ENCODE results near the gene IQGAP2.

Gene IQGAP2

DNA sequence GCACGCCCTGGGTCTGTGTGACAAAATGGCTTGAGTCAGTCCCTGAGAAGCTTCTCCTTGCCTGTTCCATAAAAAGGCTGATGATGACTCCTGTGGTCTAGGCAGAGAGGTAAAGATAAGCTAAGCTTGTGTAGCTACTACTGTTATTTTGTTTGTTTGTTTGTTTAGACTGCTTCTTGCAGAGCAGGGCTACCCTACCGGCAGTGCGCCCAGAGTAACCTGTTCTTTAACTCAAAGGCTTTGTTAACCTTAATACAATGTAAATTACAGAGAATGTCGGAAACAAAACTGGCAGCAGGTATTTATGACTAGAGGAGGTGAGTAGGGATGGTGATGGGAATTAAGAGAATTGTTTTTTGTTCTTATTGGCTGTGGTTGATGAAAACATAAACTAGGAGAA, 132.5 kb downstream of the IQGAP2 start (continued):
- TF ChIP-seq, protein P1, sequence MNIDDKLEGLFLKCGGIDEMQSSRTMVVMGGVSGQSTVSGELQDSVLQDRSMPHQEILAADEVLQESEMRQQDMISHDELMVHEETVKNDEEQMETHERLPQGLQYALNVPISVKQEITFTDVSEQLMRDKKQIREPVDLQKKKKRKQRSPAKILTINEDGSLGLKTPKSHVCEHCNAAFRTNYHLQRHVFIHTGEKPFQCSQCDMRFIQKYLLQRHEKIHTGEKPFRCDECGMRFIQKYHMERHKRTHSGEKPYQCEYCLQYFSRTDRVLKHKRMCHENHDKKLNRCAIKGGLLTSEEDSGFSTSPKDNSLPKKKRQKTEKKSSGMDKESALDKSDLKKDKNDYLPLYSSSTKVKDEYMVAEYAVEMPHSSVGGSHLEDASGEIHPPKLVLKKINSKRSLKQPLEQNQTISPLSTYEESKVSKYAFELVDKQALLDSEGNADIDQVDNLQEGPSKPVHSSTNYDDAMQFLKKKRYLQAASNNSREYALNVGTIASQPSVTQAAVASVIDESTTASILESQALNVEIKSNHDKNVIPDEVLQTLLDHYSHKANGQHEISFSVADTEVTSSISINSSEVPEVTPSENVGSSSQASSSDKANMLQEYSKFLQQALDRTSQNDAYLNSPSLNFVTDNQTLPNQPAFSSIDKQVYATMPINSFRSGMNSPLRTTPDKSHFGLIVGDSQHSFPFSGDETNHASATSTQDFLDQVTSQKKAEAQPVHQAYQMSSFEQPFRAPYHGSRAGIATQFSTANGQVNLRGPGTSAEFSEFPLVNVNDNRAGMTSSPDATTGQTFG (tag by site-specific recombination; IDR thresholded peaks at IDR 0.05; ENCODE audit: borderline replicate concordance), result no peak
- TF ChIP-seq ZBTB20 (tag by site-specific recombination; IDR thresholded peaks at IDR 0.05) (no peak), HOXA7 (CRISPR knock-in tag; IDR thresholded peaks at IDR 0.05; ENCODE audit: borderline replicate concordance) (no peak)

DNA sequence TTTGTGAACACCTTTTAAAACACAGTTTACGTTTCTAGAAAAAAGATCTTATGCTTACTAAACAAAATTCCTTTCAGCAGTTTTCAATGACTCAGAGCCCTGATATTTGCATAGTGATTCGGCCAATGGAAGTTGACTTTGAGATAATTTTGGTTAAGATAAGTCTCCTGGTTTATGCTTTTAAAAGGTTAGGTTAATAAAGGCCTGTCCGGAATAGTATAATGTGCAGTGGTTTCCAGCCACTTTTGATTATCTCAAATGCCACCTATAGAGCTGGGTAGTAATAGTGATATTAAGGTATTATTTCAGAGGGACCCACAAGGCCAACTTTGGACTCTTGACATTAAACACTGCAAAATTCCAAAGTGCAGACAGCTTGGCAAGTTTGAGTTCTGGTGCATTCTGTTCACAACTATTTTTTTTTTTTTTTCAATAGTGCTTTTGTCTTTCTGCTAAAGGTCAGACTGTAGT, 134.0 kb downstream of the IQGAP2 start:
- POLR2A ChIA-PET, result no interaction called here
- Histone ChIP-seq H3K27ac (ENCODE audit: extremely low read depth, low read depth, low read length) (no peak overlapping the region), H3K36me3 (ENCODE audit: control insufficient read depth in 2 of 2, insufficient read depth in 1 of 2, low read length in 2 of 2) (no peaks in the 10 kb centered on the region), H3K4me1 (ENCODE audit: control insufficient read depth, insufficient read depth, low read length) (no peaks in the 10 kb centered on the region), H3K4me3 (ENCODE audit: low read depth, low read length) (no peak overlapping the region), H3K9me3 (ENCODE audit: control insufficient read depth, insufficient read depth, low read depth, low read length) (no peaks in the 10 kb centered on the region)
- CTCF ChIA-PET, result interaction anchor here (0.6 kb wide), 1 partner anchor 137 kb away, joined by 3 read pairs; no protein-coding TSS in a partner anchor
- TF ChIP-seq ZNF521 (tag by site-specific recombination; IDR thresholded peaks at IDR 0.05) (no peak), ZNF350 (tag by site-specific recombination; IDR thresholded peaks at IDR 0.05) (peak; percentile 43; the same call in 1 of the 2 replicates), WT1 (tag by site-specific recombination; IDR thresholded peaks at IDR 0.05) (no peak)
- TF ChIP-seq, protein P2, sequence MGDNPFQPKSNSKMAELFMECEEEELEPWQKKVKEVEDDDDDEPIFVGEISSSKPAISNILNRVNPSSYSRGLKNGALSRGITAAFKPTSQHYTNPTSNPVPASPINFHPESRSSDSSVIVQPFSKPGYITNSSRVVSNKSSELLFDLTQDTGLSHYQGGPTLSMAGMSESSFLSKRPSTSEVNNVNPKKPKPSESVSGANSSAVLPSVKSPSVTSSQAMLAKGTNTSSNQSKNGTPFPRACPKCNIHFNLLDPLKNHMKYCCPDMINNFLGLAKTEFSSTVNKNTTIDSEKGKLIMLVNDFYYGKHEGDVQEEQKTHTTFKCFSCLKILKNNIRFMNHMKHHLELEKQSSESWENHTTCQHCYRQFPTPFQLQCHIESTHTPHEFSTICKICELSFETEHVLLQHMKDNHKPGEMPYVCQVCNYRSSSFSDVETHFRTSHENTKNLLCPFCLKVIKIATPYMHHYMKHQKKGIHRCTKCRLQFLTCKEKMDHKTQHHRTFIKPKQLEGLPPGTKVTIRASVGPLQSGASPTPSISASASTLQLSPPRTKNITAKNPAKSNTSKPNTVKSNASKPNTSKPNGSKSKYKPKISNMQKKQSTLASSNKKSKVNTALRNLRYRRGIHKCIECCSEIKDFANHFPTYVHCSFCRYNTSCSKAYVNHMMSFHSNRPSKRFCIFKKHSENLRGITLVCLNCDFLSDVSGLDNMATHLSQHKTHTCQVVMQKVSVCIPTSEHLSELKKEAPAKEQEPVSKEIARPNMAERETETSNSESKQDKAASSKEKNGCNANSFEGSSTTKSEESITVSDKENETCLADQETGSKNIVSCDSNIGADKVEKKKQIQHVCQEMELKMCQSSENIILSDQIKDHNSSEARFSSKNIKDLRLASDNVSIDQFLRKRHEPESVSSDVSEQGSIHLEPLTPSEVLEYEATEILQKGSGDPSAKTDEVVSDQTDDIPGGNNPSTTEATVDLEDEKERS (tag by site-specific recombination; IDR thresholded peaks at IDR 0.05), result no peak

DNA sequence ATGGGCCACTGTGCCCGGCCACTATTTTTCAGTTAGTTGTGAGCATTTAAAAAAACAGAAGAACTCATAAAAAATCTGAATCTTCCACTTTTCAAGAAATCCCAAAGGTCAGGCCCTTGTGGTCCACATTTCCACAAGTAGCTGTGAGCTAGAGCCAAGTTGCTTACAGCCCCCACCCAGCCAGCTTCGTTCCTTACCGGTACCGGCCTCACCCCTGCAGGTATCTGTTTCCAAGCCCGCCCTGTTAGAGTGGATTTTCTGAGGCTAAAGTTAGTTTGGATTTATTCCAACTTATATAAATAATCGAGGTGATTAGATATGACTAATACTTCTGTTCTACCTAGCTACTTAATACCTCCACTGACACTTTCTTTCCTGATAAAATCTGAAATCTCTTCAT, 139.2 kb downstream of the IQGAP2 start:
- Histone ChIP-seq H3K36me3 (ENCODE audit: control insufficient read depth in 2 of 2, insufficient read depth in 1 of 2, low read length in 2 of 2) (no peaks in the 10 kb centered on the region), H3K4me1 (ENCODE audit: control insufficient read depth, insufficient read depth, low read length) (no peaks in the 10 kb centered on the region), H3K27ac (ENCODE audit: extremely low read depth, low read depth, low read length) (no peak overlapping the region), H3K9me3 (ENCODE audit: control insufficient read depth, insufficient read depth, low read depth, low read length) (no peaks in the 10 kb centered on the region), H3K4me3 (ENCODE audit: low read depth, low read length) (no peak overlapping the region)
- TF ChIP-seq ZNF514 (tag by site-specific recombination; IDR thresholded peaks at IDR 0.05) (no peak), ZNF140 (tag by site-specific recombination; IDR thresholded peaks at IDR 0.05) (no peak), ZNF146 (tag by site-specific recombination; IDR thresholded peaks at IDR 0.05) (no peak), SCRT1 (tag by site-specific recombination; IDR thresholded peaks at IDR 0.05; ENCODE audit: borderline replicate concordance) (no peak), MEIS1 (CRISPR knock-in tag; IDR thresholded peaks at IDR 0.05; ENCODE audit: borderline replicate concordance) (no peak), ZNF2 (tag by site-specific recombination; IDR thresholded peaks at IDR 0.05) (no peak), ZNF24 (tag by site-specific recombination; IDR thresholded peaks at IDR 0.05) (no peak), ZNF561 (tag by site-specific recombination; IDR thresholded peaks at IDR 0.05; ENCODE audit: borderline replicate concordance) (no peak), ZNF747 (tag by site-specific recombination; IDR thresholded peaks at IDR 0.05) (no peak), ZNF677 (tag by site-specific recombination; IDR thresholded peaks at IDR 0.05) (no peak), ZNF501 (tag by site-specific recombination; IDR thresholded peaks at IDR 0.05) (no peak), ZNF302 (tag by site-specific recombination; IDR thresholded peaks at IDR 0.05; ENCODE audit: low read depth) (no peak)
- POLR2A ChIA-PET, result no interaction called here
- CTCF ChIA-PET, result interaction anchor here (0.6 to 3.7 kb wide), 3 partner anchors 9 to 204 kb away, joined by 3 to 20 read pairs (median 3); partner anchors contain the start of gene IQGAP2

All from HEK293 (cell line).